Rectal smooth muscle tissue (tissue), 1 donor: Measurements from ENCODE around the gene CHMP6.
"Not testable (repeated sequence)": the region's sequence is repeated elsewhere in the genome, so short reads cannot be mapped to it uniquely, and the experiment has no call there.

ENCODE experiments used
- H3K27ac ChIP-seq: one replicate; pipeline ENCODE4 v1.7.0; 2013; ENCODE audit warnings: low read depth, low read length, inconsistent platforms
- H3K27me3 ChIP-seq: one replicate; pipeline ENCODE4 v1.7.0; 2013; ENCODE audit warnings: low read length; ENCODE audit not compliant: control insufficient read depth, insufficient read depth
- H3K36me3 ChIP-seq: one replicate; pipeline ENCODE4 v1.7.0; 2013; ENCODE audit warnings: low read length; ENCODE audit not compliant: control insufficient read depth, insufficient read depth
- H3K4me1 ChIP-seq: one replicate; pipeline ENCODE4 v1.7.0; 2013; ENCODE audit warnings: low read length; ENCODE audit not compliant: control insufficient read depth, insufficient read depth
- H3K4me3 ChIP-seq: one replicate; pipeline ENCODE4 v1.7.0; 2013; ENCODE audit warnings: low read length
- H3K9ac ChIP-seq: one replicate; pipeline ENCODE4 v1.7.0; 2013; ENCODE audit warnings: low read length

CHMP6 gene

DNA sequence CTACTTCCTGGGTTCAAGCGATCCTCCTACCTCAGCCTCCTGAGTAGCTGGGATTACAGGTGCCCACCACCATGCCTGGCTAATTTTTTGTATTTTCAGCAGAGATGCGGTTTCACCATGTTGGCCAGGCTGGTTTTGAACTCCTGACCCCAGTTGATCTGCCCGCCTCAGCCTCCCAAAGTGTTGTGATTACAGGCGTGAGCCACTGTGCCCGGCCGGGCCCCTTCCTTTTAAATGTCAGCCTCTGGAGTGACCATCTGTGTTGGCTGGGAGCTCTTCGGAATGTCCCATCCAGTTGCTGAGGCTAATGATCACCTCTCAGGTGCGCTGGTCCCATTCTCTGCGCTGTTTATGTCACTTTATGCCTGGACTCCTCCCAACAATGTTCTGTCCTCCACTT is 38.7 kb downstream of the CHMP6 start:
- not testable (repeated sequence) for H3K9ac ChIP-seq, H3K4me3 ChIP-seq, H3K36me3 ChIP-seq, H3K27ac ChIP-seq, H3K27me3 ChIP-seq
- peaks cover 18% of the 10 kb centered on the region for H3K4me1 ChIP-seq

DNA sequence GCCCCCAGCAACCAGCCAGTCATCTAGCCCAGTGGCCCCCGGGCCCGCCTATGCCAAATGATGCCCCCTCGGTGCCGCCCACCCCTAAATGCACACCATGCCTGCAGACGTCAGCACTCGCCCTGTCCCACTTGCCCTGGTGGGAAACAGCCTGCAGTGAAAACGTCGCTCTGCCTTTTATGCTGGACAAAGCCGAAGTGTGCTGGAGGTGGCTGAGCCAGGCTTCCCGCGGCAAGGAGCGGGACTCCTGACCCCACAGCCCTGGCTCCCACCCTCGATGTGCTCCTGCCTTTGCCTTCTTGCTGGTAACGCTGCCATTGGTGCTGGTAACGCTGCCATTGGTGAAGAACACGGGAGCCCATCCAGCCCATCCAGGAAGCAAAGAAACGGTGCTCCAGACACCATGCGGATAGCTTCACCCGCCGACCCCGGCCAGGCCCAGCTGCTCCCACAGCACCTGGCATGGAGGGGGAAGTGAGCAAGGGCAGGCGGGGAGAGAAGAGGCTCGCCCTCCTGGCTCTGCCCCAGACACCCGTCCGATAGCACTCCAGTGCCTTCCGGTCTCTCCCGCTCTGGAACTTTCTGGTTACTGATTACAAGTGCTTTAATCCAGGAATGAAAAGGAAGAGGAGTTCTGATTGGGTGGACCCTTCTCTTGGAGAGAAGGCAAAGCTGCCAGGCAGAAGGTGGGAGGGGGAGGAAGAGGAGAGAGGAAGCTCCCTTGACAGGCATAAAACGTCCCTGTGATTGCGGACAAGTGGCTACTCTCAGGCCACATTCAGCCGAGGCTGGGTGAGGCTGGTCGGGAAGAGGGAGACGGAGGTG is 39.3 kb downstream of the CHMP6 start:
- Histone ChIP-seq H3K4me3 (peak overlapping the region; percentile 6), H3K9ac (no peak overlapping the region), H3K36me3 (no peaks in the 10 kb centered on the region), H3K27me3 (no peaks in the 10 kb centered on the region), H3K4me1 (peaks cover 18% of the 10 kb centered on the region), H3K27ac (no peak overlapping the region)

DNA sequence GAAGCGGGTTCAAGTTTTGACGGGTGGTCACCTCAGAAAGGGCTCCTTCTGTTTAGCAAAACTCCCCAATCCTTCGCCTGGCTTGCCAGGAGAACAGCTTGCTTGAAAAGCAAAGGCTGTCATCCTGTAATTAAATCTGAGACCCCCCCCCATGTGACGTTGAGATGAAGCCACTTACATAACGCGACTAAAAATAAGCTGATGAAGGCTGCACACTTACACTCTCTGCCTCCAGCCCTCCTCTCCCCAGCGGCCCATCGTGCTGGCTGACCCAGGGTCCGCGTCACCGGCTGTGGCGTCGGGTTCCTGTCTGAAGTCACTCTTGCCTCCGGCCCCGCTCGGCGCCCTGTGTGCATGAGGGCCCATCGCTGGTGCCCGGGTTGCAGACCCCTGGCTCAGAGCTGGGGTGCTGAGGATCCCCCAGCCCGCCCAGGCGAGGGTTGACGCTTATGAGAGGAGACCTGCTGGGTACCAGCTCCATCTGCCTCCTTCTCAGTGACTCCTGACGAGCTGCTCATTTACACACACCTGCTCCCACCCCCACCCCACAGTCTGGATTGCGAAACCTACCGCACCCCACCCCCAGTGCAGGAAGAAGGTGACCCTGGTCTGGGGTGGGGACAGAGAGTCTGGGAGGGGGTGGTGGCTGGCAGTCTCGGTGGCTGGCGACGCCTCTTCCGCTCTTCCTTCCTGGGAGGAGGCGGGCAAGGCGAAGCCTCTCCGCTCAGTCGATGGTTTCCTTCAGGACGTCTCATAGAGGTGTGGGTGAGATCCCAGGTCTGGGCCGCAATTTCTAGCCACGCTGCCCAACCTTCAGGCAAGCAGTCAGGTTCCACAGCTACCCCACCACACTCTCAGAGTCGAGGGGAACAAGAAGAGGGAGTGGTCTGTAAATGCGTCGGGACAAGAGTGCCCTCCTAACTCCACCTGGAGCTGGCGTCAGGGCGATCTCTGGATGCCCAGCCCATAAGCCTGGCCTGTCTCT is 40.2 kb downstream of the CHMP6 start:
- H3K27me3 ChIP-seq, result no peaks in the 10 kb centered on the region
- H3K27ac ChIP-seq, result no peak overlapping the region
- no peak overlapping the region for H3K9ac ChIP-seq
- no peaks in the 10 kb centered on the region for H3K36me3 ChIP-seq
- peaks cover 17% of the 10 kb centered on the region for H3K4me1 ChIP-seq
- no peak overlapping the region for H3K4me3 ChIP-seq

DNA sequence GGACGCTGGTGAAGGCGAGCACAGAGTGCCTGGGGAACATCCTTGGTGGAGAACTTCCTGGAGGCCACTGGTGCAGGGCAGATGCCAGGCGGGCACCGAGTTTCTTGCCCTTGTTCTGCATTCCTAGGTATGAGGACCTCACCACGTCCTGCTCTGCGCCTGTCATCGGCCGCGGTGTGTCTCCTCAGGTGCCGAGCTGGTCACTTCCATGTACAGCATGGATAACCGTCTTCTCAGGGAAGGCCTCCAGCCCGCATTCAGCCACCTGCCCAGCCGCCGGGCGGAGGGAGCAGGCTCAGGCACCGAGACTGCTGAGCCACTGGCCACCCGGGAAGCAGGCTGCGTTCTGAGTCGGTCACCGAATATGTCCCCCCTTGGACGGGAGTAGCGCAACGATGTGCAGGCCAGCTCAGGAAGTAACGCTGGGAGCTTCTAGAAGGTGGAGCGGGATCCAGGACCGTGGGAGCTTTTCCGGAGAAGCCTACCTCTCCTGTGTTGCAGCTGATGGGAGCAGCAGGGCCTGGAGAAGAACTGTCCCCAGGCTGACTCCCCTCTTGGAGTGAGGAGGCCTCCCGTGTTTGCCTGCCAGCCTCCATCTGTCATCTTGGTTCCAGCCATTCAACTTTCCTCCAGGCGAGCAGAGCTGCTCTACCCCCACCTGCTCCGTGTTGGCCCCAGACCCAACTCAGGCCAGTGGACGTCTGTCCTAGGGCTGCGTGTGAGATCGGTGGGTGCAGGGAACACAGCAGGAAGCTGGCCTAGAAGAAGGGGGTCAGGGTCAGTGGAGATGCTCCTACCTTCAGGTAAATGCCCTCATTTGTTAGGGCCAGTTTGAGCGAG is 41.2 kb downstream of the CHMP6 start:
- Histone ChIP-seq H3K4me3 (no peak overlapping the region), H3K27ac (no peak overlapping the region), H3K4me1 (peaks cover 20% of the 10 kb centered on the region), H3K36me3 (no peaks in the 10 kb centered on the region), H3K27me3 (no peaks in the 10 kb centered on the region), H3K9ac (no peak overlapping the region)

DNA sequence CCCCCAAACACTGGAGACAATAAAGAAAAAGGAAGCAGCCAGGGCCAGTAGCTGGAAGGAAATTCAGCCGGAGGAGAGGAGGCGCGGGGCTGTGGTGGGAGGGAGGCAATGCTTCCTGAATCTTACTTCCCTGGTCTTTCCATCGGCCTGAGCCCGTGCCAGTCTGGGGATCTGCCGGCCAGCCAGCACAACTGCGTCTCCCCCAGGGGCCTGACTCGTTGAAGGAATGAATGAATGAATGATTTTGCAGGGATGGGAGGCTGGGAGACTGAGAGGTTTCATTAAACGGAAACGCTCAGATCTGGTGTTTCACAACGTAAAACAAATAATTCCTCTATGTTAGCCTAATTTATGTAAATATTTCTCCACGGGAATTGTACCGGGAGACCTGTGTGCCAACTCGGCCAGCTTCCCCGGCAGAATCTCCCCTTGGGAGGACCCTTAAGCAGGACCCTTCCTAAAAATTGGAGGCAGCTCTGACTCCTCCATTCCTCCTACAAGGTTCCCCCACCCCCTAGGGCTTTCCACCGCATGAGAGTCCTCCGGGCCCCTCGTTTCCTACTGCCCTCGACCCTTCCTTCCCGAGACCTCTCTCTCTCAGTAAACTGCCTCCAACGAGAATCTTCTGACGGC is 42.0 kb downstream of the CHMP6 start:
- H3K9ac ChIP-seq, result no peak overlapping the region
- H3K27ac ChIP-seq, result no peak overlapping the region
- peak overlapping the region; percentile 56 for H3K4me3 ChIP-seq
- H3K27me3 ChIP-seq, result no peaks in the 10 kb centered on the region
- no peaks in the 10 kb centered on the region for H3K36me3 ChIP-seq
- peaks cover 25% of the 10 kb centered on the region for H3K4me1 ChIP-seq

DNA sequence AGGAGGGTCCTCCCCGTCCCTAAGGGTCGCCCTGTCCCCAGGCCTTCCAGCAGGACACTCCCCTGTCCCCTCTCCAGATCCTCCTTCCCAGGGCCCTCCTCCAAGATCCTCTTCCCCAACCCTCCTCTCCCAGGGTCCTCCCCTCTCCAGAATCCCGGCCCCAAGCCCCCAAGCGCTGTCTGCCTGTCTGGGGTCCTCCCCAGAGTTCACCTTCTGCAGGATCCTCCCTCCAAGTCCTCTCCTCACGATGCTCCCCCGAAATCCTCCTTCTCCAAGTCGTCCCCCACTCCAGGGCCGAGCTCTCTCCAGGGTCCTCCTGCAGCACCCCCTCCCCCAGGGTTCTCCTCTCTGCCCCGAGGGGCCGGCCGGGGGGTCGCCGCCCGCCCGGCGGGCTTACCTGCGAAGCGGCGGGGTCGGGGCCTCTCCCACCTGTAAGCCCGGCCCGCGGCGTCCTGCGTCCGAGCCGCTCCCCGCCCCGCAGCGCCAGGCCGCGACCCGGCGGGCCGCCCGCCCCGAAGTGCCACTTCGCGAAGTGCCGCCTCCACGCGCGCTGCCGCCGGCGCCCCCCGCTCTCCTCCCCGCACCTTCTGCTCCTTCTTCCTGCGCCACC is 42.6 kb downstream of the CHMP6 start:
- Histone ChIP-seq H3K9ac (no peak overlapping the region), H3K27ac (no peak overlapping the region), H3K36me3 (no peaks in the 10 kb centered on the region), H3K4me3 (peak overlapping the region; percentile 56), H3K4me1 (peaks cover 31% of the 10 kb centered on the region), H3K27me3 (no peaks in the 10 kb centered on the region)

DNA sequence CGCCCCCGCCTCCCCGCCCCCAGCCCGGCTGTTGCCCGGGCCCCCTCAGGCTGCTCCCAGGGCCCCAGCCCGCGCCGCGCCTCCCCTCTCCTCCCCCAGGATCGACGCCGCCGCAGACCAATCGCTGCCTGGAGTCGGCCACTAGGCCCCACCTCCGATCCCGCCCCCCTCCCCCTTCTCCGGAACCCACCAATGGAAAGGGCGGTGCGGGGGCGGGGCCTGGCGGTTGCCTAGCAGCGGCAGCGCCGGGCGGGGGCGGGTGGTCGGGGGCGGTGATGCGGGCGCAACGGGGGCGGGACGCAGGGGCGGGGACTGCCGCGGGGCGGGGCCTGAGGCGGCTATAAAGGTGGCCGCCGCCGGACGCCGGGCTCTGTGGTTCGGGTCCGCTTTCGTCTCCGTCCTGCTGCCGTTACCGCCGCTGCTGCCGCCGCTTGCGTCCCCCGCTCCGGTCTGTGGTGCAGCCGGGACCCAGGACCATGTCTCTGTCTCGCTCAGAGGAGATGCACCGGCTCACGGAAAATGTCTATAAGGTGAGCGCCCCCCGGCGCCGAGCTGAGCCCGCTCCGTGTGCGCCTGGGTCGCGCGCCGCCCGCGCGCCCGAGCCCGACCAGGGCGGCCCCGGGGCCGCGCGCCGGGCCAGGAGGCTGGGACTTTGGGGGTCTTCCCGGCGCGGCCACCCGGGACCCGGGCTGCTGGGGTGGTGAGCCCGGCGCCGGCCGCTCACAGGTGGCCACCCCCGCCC is 43.3 kb downstream of the CHMP6 start, which contains the start of gene BAIAP2:
TSS of gene BAIAP2 (plus strand) at position 373 of the 742 bp plus-strand sequence. CDS start at position 477, 104 bp downstream.
- peaks cover 38% of the 10 kb centered on the region for H3K4me1 ChIP-seq

DNA sequence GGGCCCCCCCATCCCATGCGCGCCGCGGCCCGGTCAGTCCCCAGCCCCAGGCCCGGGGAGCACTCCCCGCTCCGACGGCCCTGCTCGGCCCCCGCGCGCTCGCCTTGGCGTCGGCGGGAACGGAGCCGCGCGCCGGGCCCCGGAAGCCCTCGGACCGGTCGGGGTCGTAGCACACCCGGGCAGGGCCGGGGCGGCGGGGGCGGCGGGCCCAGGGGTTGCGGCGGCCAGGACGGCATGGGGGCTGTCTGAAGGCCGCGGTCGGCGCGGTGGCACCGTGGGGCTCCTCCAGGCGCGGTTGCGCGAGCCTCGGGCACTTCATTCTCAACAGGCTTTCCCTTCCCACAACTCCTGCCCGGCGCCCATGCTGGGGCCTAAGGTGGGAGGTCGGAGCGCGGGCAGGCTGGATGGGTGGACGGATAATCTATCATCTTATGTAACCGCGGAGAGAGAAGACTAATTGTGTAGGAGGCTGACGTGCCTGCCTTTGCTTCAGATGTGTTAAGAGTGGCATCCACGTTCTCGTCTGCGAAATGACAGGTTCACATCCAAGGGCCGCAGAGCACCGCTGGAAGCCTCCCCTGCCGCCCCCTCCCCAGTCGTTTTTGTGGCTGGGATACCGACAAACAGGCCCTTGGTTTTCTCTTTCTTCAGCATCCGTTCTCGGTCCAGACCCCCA is 44.0 kb downstream of the CHMP6 start:
- peaks cover 45% of the 10 kb centered on the region for H3K4me1 ChIP-seq

More for the DNA sequence above, 43.3 kb downstream of the CHMP6 start, which contains the start of gene BAIAP2:
- Histone ChIP-seq H3K9ac (no peak within 1 kb of the TSS), H3K36me3 (no peaks in the 10 kb centered on the region), H3K27me3 (no peaks in the 10 kb centered on the region), H3K4me3 (peak within 1 kb of the TSS; percentile 75), H3K27ac (peak within 1 kb of the TSS; percentile 80)

DNA sequence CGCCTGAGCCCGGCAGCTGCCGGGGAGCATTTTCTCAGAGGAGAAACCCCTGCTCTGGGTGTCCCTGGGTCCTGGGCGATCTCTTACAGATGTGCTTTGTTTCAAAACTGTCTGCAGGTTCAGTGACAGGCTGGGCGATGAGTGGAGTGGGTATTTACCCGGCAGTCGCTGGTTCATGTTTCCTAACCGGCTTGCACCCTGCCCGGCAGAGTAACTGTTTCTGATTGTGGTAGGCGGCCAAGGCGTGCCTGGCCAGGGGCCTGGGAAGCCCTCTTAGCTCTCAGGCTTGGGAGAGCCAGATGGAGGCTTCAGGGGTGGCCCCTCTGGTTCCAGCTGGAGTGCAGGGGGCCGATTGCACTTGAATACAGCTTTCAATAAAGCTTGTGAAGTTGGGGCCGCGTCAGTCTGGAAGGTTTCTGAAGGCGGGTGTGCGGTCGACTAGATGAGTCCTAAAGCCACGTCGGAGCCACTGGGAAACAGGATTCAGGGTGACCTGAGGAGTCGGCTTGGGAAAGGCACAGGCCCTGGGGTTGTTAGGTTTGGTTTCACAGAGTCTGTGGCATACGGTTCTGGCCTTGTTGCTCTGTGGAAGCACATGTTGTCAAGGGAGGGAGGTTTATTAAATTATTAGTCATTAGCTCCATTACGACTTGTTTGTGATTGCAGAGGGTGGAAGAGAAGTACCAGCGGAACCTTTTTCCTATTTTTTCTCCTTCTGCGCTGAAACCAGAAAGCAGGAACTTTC is 44.7 kb downstream of the CHMP6 start:
- H3K27ac ChIP-seq, result peak overlapping the region; percentile 80

More for the DNA sequence above, 44.0 kb downstream of the CHMP6 start:
- Histone ChIP-seq H3K27ac (peak overlapping the region; percentile 80), H3K4me3 (peak overlapping the region; percentile 75), H3K36me3 (no peaks in the 10 kb centered on the region), H3K9ac (no peak overlapping the region), H3K27me3 (no peaks in the 10 kb centered on the region)

More for the DNA sequence above, 44.7 kb downstream of the CHMP6 start:
- Histone ChIP-seq H3K4me1 (peaks cover 51% of the 10 kb centered on the region), H3K36me3 (no peaks in the 10 kb centered on the region), H3K4me3 (peak overlapping the region; percentile 55), H3K27me3 (no peaks in the 10 kb centered on the region), H3K9ac (no peak overlapping the region)
